ENCODE data around the gene KHDRBS2.

KHDRBS2 gene

GRCh38 chr6:61751986-61752385 is 534.0 kb downstream of the KHDRBS2 start:
- no peak for DNase-seq (ENCODE audit: low read depth in 1 of 2, low spot score in 1 of 2)
- H3K4me3 ChIP-seq (replicated peaks; ENCODE audit: insufficient read depth, low read length): no peak overlapping the region
- H3K27me3 ChIP-seq (ENCODE audit: insufficient read depth, poor library complexity, severe bottlenecking): no peaks in the 10 kb centered on the region
- TF ChIP-seq CTCF (IDR thresholded peaks at IDR 0.05; ENCODE audit: insufficient read depth, low read length): no peak
- TF ChIP-seq SPI1 (IDR thresholded peaks at IDR 0.05; ENCODE audit: borderline replicate concordance, low read depth): no peak
- no peak for TF ChIP-seq REST (IDR thresholded peaks at IDR 0.05; ENCODE audit: insufficient replicate concordance, low read depth)
- TF ChIP-seq POLR2AphosphoS5 (IDR thresholded peaks at IDR 0.05; ENCODE audit: low read depth): no peak
- no peak for TF ChIP-seq GABPA (IDR thresholded peaks at IDR 0.05; ENCODE audit: low read depth)
- no peak overlapping the region for H3K27ac ChIP-seq (replicated peaks)

GRCh38 chr6:61745994-61746393 is 540.0 kb downstream of the KHDRBS2 start:
- H3K4me3 ChIP-seq (replicated peaks; ENCODE audit: insufficient read depth, low read length): no peak overlapping the region
- H3K27ac ChIP-seq (replicated peaks): no peak overlapping the region
- no peak for DNase-seq (ENCODE audit: low read depth in 1 of 2, low spot score in 1 of 2)
- no peaks in the 10 kb centered on the region for H3K27me3 ChIP-seq (ENCODE audit: insufficient read depth, poor library complexity, severe bottlenecking)
- TF ChIP-seq CTCF (IDR thresholded peaks at IDR 0.05; ENCODE audit: insufficient read depth, low read length): no peak
- TF ChIP-seq REST (IDR thresholded peaks at IDR 0.05; ENCODE audit: insufficient replicate concordance, low read depth): no peak
- no peak for TF ChIP-seq GABPA (IDR thresholded peaks at IDR 0.05; ENCODE audit: low read depth)
- TF ChIP-seq POLR2AphosphoS5 (IDR thresholded peaks at IDR 0.05; ENCODE audit: low read depth): no peak
- TF ChIP-seq SPI1 (IDR thresholded peaks at IDR 0.05; ENCODE audit: borderline replicate concordance, low read depth): no peak

GRCh38 chr6:61711849-61712248 is 574.2 kb downstream of the KHDRBS2 start:
- Histone ChIP-seq H3K4me3 (replicated peaks; ENCODE audit: insufficient read depth, low read length) (no peak overlapping the region), H3K27me3 (ENCODE audit: insufficient read depth, poor library complexity, severe bottlenecking) (no peaks in the 10 kb centered on the region), H3K27ac (replicated peaks) (no peak overlapping the region)
- no peak for DNase-seq (ENCODE audit: low read depth in 1 of 2, low spot score in 1 of 2)
- no peak for TF ChIP-seq POLR2AphosphoS5 (IDR thresholded peaks at IDR 0.05; ENCODE audit: low read depth)
- TF ChIP-seq GABPA (IDR thresholded peaks at IDR 0.05; ENCODE audit: low read depth): no peak
- no peak for TF ChIP-seq REST (IDR thresholded peaks at IDR 0.05; ENCODE audit: insufficient replicate concordance, low read depth)
- no peak for TF ChIP-seq SPI1 (IDR thresholded peaks at IDR 0.05; ENCODE audit: borderline replicate concordance, low read depth)
- TF ChIP-seq CTCF (IDR thresholded peaks at IDR 0.05; ENCODE audit: insufficient read depth, low read length): no peak
